ENCODE data around the gene SPECC1L. TPM values are rescaled to one million over a fixed set of nuclear protein-coding genes. Genes with fewer than 3 reads are reported as not detected.

SPECC1L gene
- total RNA-seq, 1 donor from 2014 or later = 80.6 TPM

GRCh38 chr22:24433828-24434470 is 163.3 kb downstream of the SPECC1L start:
- H3K27me3 Mint-ChIP-seq (ENCODE audit: unreplicated experiment) = peaks cover 9% of the 10 kb centered on the region
- no peak overlapping the region for H3K4me3 Mint-ChIP-seq (ENCODE audit: unreplicated experiment)
- H3K4me1 Mint-ChIP-seq (ENCODE audit: unreplicated experiment) = peaks cover 12% of the 10 kb centered on the region
- TF ChIP-seq CTCF (IDR thresholded peaks at IDR 0.05; ENCODE audit: unreplicated experiment) = no peak
- no peak overlapping the region for H3K27ac Mint-ChIP-seq (ENCODE audit: unreplicated experiment)
- no peak for DNase-seq (ENCODE audit: low spot score)
- H3K9me3 Mint-ChIP-seq (ENCODE audit: unreplicated experiment) = no peaks in the 10 kb centered on the region
- no peaks in the 10 kb centered on the region for H3K36me3 Mint-ChIP-seq (ENCODE audit: low read depth, unreplicated experiment)

- no peak overlapping the region for H3K27ac Mint-ChIP-seq (ENCODE audit: unreplicated experiment)
- peaks cover 6% of the 10 kb centered on the region for H3K4me1 Mint-ChIP-seq (ENCODE audit: unreplicated experiment)
- H3K27me3 Mint-ChIP-seq (ENCODE audit: unreplicated experiment) = peaks cover 9% of the 10 kb centered on the region
- H3K9me3 Mint-ChIP-seq (ENCODE audit: unreplicated experiment) = no peaks in the 10 kb centered on the region
- TF ChIP-seq CTCF (IDR thresholded peaks at IDR 0.05; ENCODE audit: unreplicated experiment) = no peak
- H3K36me3 Mint-ChIP-seq (ENCODE audit: low read depth, unreplicated experiment) = no peaks in the 10 kb centered on the region
- no peak overlapping the region for H3K4me3 Mint-ChIP-seq (ENCODE audit: unreplicated experiment)
- no peak for DNase-seq (ENCODE audit: low spot score)
These were observed 164.1 kb downstream of the SPECC1L start for GRCh38 chr22:24434471-24435322.

- DNase-seq (ENCODE audit: low spot score) = no peak
- TF ChIP-seq CTCF (IDR thresholded peaks at IDR 0.05; ENCODE audit: unreplicated experiment) = no peak
These were observed 164.7 kb downstream of the SPECC1L start for GRCh38 chr22:24435323-24435645.

GRCh38 chr22:24435861-24436371 is 165.3 kb downstream of the SPECC1L start:
- Mint-ChIP-seq H3K36me3 (ENCODE audit: low read depth, unreplicated experiment) (no peaks in the 10 kb centered on the region), H3K27ac (ENCODE audit: unreplicated experiment) (no peak overlapping the region), H3K4me1 (ENCODE audit: unreplicated experiment) (peaks cover 9% of the 10 kb centered on the region)

More at GRCh38 chr22:24435323-24435645, 164.7 kb downstream of the SPECC1L start:
- Mint-ChIP-seq H3K27ac (ENCODE audit: unreplicated experiment) (no peak overlapping the region), H3K36me3 (ENCODE audit: low read depth, unreplicated experiment) (no peaks in the 10 kb centered on the region), H3K27me3 (ENCODE audit: unreplicated experiment) (peaks cover 9% of the 10 kb centered on the region), H3K4me3 (ENCODE audit: unreplicated experiment) (no peak overlapping the region), H3K4me1 (ENCODE audit: unreplicated experiment) (peaks cover 6% of the 10 kb centered on the region), H3K9me3 (ENCODE audit: unreplicated experiment) (no peaks in the 10 kb centered on the region)

More at GRCh38 chr22:24435861-24436371, 165.3 kb downstream of the SPECC1L start:
- no peak for DNase-seq (ENCODE audit: low spot score)
- TF ChIP-seq CTCF (IDR thresholded peaks at IDR 0.05; ENCODE audit: unreplicated experiment) = no peak
- peaks cover 9% of the 10 kb centered on the region for H3K27me3 Mint-ChIP-seq (ENCODE audit: unreplicated experiment)
- no peaks in the 10 kb centered on the region for H3K9me3 Mint-ChIP-seq (ENCODE audit: unreplicated experiment)
- no peak overlapping the region for H3K4me3 Mint-ChIP-seq (ENCODE audit: unreplicated experiment)

Data from endothelial cell (in vitro differentiated cells).